Right atrium auricular region (tissue), 2 donors: Measurements from ENCODE around the gene LUZP4. TPM values are rescaled to one million over a fixed set of nuclear protein-coding genes. Genes with fewer than 3 reads are reported as not detected.
A peak's percentile ranks its signal among the peaks of the same experiment; 100 is the strongest.

Source experiments
- DNase-seq: peaks from one replicate; pipeline ENCODE4 v3.0.0-alpha.2; 2019; ENCODE audit warnings: low spot score
- H3K27ac ChIP-seq, 2 donors: fragments of 200-600 bp; sonication (generic); 1 replicate in 1 of 2; 2 replicates in 1 of 2; pipeline ENCODE4 v1.5.1; 2016 to 2019
- H3K27me3 ChIP-seq, 2 donors: fragments of 200-600 bp; sonication (generic); one replicate each; pipeline versions ENCODE4 v1.5.1 to v1.6.0; 2017 to 2019
- H3K36me3 ChIP-seq: fragments of 200-600 bp; sonication (generic); one replicate; pipeline ENCODE4 v1.5.1; 2016
- H3K4me1 ChIP-seq, 2 donors: fragments of 200-600 bp; sonication (generic); one replicate each; pipeline versions ENCODE4 v1.5.1 to v1.6.0; 2017 to 2019
- H3K4me3 ChIP-seq, 2 donors: fragments of 200-600 bp; sonication (generic); 1 replicate in 1 of 2; 2 replicates in 1 of 2; pipeline ENCODE4 v1.5.1; 2017 to 2019; ENCODE audit warnings: mild to moderate bottlenecking in 1 of 2, moderate library complexity in 1 of 2
- H3K9me3 ChIP-seq, 2 donors: fragments of 200-600 bp; sonication (generic); one replicate each; pipeline ENCODE4 v1.5.1; 2019
- CTCF ChIP-seq, 2 donors: fragments of 200-600 bp; sonication (generic); IDR thresholded peaks; one replicate each; pipeline ENCODE4 v1.5.1; 2019; ENCODE audit warnings: antibody characterized with exemption in 2 of 2
- total RNA-seq, 2 donors: library from RNA; depleted of rRNA; stranded (reverse); fragments of >200 nt; gene quantifications; one replicate each; pipeline ENCODE4 v1.1.0, GENCODE V29; 2016

LUZP4 gene
- total RNA-seq, 2 donors from 2014 or later, result not detected

- Histone ChIP-seq H3K4me1 (no peaks in the 10 kb centered on the region), H3K4me3 (no peak overlapping the region), H3K36me3 (no peaks in the 10 kb centered on the region), H3K27me3 (no peaks in the 10 kb centered on the region), H3K27ac (no peak overlapping the region), H3K9me3 (no peaks in the 10 kb centered on the region)
- DNase-seq, result no peak
- no peak for TF ChIP-seq CTCF (IDR thresholded peaks at IDR 0.05)
These were observed 29.2 kb upstream of the LUZP4 start for GRCh38 chrX:115260330-115260729.

- no peaks in the 10 kb centered on the region for H3K27me3 ChIP-seq
- no peak overlapping the region for H3K4me3 ChIP-seq
- DNase-seq, result no peak
- H3K4me1 ChIP-seq, result no peaks in the 10 kb centered on the region
- H3K27ac ChIP-seq, result no peak overlapping the region
- H3K36me3 ChIP-seq, result no peaks in the 10 kb centered on the region
- no peaks in the 10 kb centered on the region for H3K9me3 ChIP-seq
- no peak for TF ChIP-seq CTCF (IDR thresholded peaks at IDR 0.05)
These were observed 28.4 kb upstream of the LUZP4 start for GRCh38 chrX:115261148-115261547.

- H3K4me3 ChIP-seq, result no peak overlapping the region
- no peak overlapping the region for H3K27ac ChIP-seq
- no peaks in the 10 kb centered on the region for H3K4me1 ChIP-seq
- no peaks in the 10 kb centered on the region for H3K27me3 ChIP-seq
- no peak for TF ChIP-seq CTCF (IDR thresholded peaks at IDR 0.05)
- no peaks in the 10 kb centered on the region for H3K36me3 ChIP-seq
- no peak for DNase-seq
- H3K9me3 ChIP-seq, result no peaks in the 10 kb centered on the region
These were observed 25.5 kb upstream of the LUZP4 start for GRCh38 chrX:115264009-115264408.

DNA sequence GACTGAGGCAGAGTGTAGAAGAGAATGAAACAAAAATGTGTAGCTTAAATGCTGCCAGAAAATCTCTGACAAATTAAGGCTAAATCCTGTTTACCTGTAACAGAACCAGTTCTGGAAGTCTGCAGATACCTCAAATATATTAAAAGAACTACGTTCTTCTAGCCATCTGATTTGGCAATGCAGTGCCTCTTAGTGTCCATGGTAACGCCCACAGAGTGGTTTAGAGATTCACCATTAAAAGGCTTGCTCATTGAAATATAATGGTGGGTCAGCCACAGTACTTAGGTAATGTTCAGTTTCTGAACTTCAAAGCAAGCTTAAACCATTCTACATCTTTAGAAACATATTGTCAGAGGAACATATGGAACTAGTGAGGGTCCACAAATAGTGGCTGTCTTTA lies 23.2 kb upstream of the LUZP4 start:
- Histone ChIP-seq H3K36me3 (no peaks in the 10 kb centered on the region), H3K27me3 (no peaks in the 10 kb centered on the region), H3K9me3 (no peaks in the 10 kb centered on the region), H3K27ac (no peak overlapping the region), H3K4me3 (no peak overlapping the region), H3K4me1 (no peaks in the 10 kb centered on the region)
- DNase-seq, result no peak
- no peak for TF ChIP-seq CTCF (IDR thresholded peaks at IDR 0.05)

- Histone ChIP-seq H3K4me1 (no peaks in the 10 kb centered on the region), H3K4me3 (no peak overlapping the region), H3K36me3 (no peaks in the 10 kb centered on the region), H3K9me3 (no peaks in the 10 kb centered on the region), H3K27me3 (no peaks in the 10 kb centered on the region), H3K27ac (no peak overlapping the region)
- no peak for DNase-seq
- peak in 1 of 2 donors; percentile 34 for TF ChIP-seq CTCF (IDR thresholded peaks at IDR 0.05)
These were observed 21.1 kb upstream of the LUZP4 start for GRCh38 chrX:115268421-115268820.

GRCh38 chrX:115269051-115269683 lies 20.3 kb upstream of the LUZP4 start:
- Histone ChIP-seq H3K27me3 (no peaks in the 10 kb centered on the region), H3K4me1 (no peaks in the 10 kb centered on the region), H3K9me3 (no peaks in the 10 kb centered on the region), H3K4me3 (no peak overlapping the region), H3K36me3 (no peaks in the 10 kb centered on the region), H3K27ac (no peak overlapping the region)
- TF ChIP-seq CTCF (IDR thresholded peaks at IDR 0.05), result no peak
- no peak for DNase-seq
